Tibial nerve (tissue), 4 donors: Measurements from ENCODE around the gene MAML2. TPM values are rescaled to one million over a fixed set of nuclear protein-coding genes. Genes with fewer than 3 reads are reported as not detected.

ENCODE experiments used
- DNase-seq, 2 donors: peaks; one replicate each; pipeline ENCODE4 v3.0.0-alpha.2; 2019; ENCODE audit warnings: low spot score in 2 of 2
- H3K27ac ChIP-seq, 4 donors: fragments of 200-600 bp; sonication (generic) in 3 of 4; one replicate each; pipeline ENCODE4 v1.5.1; 2017 to 2019; ENCODE audit warnings: mild to moderate bottlenecking in 1 of 4
- H3K27me3 ChIP-seq, 2 donors: fragments of 200-600 bp; sonication (generic) in 1 of 2; one replicate each; pipeline versions ENCODE4 v1.5.1 to v1.6.0; 2017 to 2019
- H3K36me3 ChIP-seq, 3 donors: fragments of 200-600 bp; sonication (generic); one replicate each; pipeline ENCODE4 v1.5.1; 2018 to 2019
- H3K4me1 ChIP-seq, 4 donors: fragments of 200-600 bp; sonication (generic) in 3 of 4; one replicate each; pipeline ENCODE4 v1.5.1; 2017 to 2019
- H3K4me3 ChIP-seq, 4 donors: fragments of 200-600 bp; sonication (generic) in 3 of 4; one replicate each; pipeline ENCODE4 v1.5.1; 2017 to 2019; ENCODE audit warnings: mild to moderate bottlenecking in 1 of 4, moderate library complexity in 1 of 4
- H3K9me3 ChIP-seq, 4 donors: fragments of 200-600 bp; sonication (generic) in 3 of 4; one replicate each; pipeline ENCODE4 v1.5.1; 2017 to 2019
- EP300 ChIP-seq, 2 donors: sonication (generic); formaldehyde crosslinking; IDR thresholded peaks; one replicate each; pipeline ENCODE4 v1.6.1; 2017; ENCODE audit warnings: antibody characterized with exemption in 2 of 2, mild to moderate bottlenecking in 1 of 2
- POLR2A ChIP-seq, 2 donors: fragments of 450-650 bp; IDR thresholded peaks; one replicate each; pipeline ENCODE4 v1.6.1; 2017; ENCODE audit warnings: antibody characterized with exemption in 2 of 2, mild to moderate bottlenecking in 2 of 2, moderate library complexity in 2 of 2
- WGBS, 2 donors: methylation state at CpG; one replicate each; pipeline ENCODE4 v1.1.5; 2018; 5-methylcytosine and 5-hydroxymethylcytosine counted together
- total RNA-seq, 4 donors: library from RNA; depleted of rRNA; stranded (reverse); fragments of >200 nt; gene quantifications; one replicate each; pipeline ENCODE4 v1.1.0, GENCODE V29; 2016
- TF ChIP-seq, protein P1 (sequence below), 5 experiments: fragments of 200-600 bp in 3 of 5; fragments of 450-650 bp in 2 of 5; sonication (generic) in 3 of 5; IDR thresholded peaks; one replicate each; pipeline ENCODE4 v1.5.1; 2016 to 2019; ENCODE audit warnings: antibody characterized with exemption in 5 of 5, mild to moderate bottlenecking in 3 of 5, moderate library complexity in 2 of 5

MAML2 gene
- total RNA-seq, 4 donors from 2014 or later, result 20.5 to 38.4 (median 27.9) TPM

DNA sequence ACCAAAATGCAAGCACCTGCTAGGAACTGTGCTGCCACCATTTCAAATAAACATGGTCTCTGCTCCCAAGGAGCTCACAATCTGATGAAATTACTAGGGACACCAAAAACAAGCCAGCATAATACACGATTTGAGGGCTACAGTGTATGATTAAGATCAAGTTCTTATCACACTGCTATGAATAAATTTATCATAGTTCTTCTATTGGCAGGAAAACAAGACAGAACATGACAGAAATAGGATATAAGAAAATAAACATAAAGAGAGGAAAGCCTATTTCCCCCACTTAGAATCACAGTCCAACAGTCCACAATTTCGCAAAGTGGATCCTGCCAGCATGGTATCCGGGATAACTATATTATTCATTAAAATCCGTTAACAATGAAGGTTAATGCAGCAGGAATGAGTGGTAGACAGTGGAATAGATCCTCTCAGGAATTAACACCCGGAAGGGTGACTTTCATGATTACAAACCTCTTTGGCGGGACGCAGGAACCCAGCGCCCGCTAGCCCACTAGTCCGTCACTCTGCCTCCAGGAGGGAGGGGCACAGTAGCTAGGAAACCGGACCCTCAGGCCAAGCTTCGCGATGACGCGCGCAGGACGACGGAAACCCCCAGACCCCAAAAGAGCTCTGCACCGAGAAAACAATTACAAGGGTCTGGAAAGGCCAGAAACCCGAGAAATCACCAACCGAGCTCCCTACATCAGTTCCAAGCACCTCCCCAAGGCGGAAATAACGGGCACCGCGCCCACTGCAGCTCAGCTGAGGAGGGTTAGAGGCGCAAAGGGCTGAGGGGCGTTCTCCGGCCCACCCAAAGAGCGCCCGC is 46.1 kb upstream of the MAML2 start:
- 0 to 1% methylated on average over 19 to 30 of the region's 30 CpGs for WGBS, 2 donors
- peaks cover 0 to 56% (median 7%) of the 10 kb centered on the region in 4 donors for H3K4me1 ChIP-seq
- H3K36me3 ChIP-seq, result no peaks in the 10 kb centered on the region
- no peak for DNase-seq
- TF ChIP-seq, protein P1, sequence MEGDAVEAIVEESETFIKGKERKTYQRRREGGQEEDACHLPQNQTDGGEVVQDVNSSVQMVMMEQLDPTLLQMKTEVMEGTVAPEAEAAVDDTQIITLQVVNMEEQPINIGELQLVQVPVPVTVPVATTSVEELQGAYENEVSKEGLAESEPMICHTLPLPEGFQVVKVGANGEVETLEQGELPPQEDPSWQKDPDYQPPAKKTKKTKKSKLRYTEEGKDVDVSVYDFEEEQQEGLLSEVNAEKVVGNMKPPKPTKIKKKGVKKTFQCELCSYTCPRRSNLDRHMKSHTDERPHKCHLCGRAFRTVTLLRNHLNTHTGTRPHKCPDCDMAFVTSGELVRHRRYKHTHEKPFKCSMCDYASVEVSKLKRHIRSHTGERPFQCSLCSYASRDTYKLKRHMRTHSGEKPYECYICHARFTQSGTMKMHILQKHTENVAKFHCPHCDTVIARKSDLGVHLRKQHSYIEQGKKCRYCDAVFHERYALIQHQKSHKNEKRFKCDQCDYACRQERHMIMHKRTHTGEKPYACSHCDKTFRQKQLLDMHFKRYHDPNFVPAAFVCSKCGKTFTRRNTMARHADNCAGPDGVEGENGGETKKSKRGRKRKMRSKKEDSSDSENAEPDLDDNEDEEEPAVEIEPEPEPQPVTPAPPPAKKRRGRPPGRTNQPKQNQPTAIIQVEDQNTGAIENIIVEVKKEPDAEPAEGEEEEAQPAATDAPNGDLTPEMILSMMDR (IDR thresholded peaks at IDR 0.05), result no peak
- no peak for TF ChIP-seq EP300 (IDR thresholded peaks at IDR 0.05)
- TF ChIP-seq POLR2A (IDR thresholded peaks at IDR 0.05), result no peak
- H3K4me3 ChIP-seq, result peak overlapping the region; percentile 78 to 87 (median 82)
- peak overlapping the region; percentile 85 to 93 (median 89) for H3K27ac ChIP-seq
- no peaks in the 10 kb centered on the region for H3K9me3 ChIP-seq
- H3K27me3 ChIP-seq, result no peaks in the 10 kb centered on the region

DNA sequence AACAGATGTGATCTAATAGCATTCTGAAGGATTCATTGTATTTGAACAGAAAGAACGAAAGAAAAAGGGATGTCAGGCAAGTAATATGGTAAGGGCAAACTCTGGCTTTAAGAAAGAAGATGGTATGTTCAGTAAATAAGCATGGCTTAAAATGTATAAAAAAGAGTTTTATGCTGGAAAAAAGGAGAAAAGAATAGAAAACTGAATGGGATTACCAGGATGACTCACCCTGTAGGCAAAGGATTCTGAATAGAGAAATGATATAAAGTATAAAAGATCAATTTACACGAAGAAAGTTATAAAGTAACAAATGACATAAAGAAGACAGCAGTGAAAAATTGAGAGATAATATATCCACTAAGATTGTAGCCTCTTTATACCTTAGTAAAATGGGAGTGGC is 42.2 kb upstream of the MAML2 start:
- Histone ChIP-seq H3K4me1 (peaks cover 0 to 25% (median 3%) of the 10 kb centered on the region in 4 donors), H3K27me3 (no peaks in the 10 kb centered on the region), H3K36me3 (peaks cover 0 to 25% (median 0%) of the 10 kb centered on the region in 3 donors), H3K9me3 (no peaks in the 10 kb centered on the region), H3K27ac (no peak overlapping the region), H3K4me3 (no peak overlapping the region)
- 78 to 83% methylated on average over 2 of the region's 2 CpGs for WGBS, 2 donors
- TF ChIP-seq, protein P1 (IDR thresholded peaks at IDR 0.05), result no peak
- TF ChIP-seq EP300 (IDR thresholded peaks at IDR 0.05) (no peak), POLR2A (IDR thresholded peaks at IDR 0.05) (no peak)
- no peak for DNase-seq

DNA sequence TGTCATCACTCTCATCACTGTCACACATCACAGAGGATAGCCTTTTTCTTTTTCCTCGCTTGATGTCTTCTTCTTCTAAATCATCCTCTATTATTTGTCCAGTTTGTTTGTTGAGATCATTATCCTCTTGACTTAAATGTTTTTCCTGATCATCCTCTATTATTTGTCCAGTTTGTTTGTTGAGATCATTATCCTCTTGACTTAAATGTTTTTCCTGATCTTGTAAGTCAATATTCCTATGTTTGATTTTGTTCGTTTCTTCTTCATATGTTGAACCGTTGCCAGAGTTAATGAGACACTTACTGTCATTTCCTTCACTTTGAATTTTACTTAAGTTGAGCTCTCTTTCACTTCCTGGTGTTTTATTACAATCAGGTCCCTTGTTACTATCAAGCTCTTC is 41.2 kb upstream of the MAML2 start:
- H3K4me1 ChIP-seq, result peaks cover 0 to 25% (median 3%) of the 10 kb centered on the region in 4 donors
- TF ChIP-seq, protein P1 (IDR thresholded peaks at IDR 0.05), result no peak
- TF ChIP-seq POLR2A (IDR thresholded peaks at IDR 0.05) (no peak), EP300 (IDR thresholded peaks at IDR 0.05) (no peak)
- H3K9me3 ChIP-seq, result no peaks in the 10 kb centered on the region
- H3K27me3 ChIP-seq, result no peaks in the 10 kb centered on the region
- no peak for DNase-seq
- peaks cover 0 to 25% (median 0%) of the 10 kb centered on the region in 3 donors for H3K36me3 ChIP-seq
- H3K4me3 ChIP-seq, result no peak overlapping the region
- H3K27ac ChIP-seq, result no peak overlapping the region
- WGBS, 2 donors, result 79 to 84% methylated on average over 3 of the region's 3 CpGs

- no peak for DNase-seq
- TF ChIP-seq POLR2A (IDR thresholded peaks at IDR 0.05) (no peak), EP300 (IDR thresholded peaks at IDR 0.05) (no peak)
- TF ChIP-seq, protein P1 (IDR thresholded peaks at IDR 0.05), result no peak
- no peak overlapping the region for H3K4me3 ChIP-seq
- H3K27me3 ChIP-seq, result no peaks in the 10 kb centered on the region
- H3K27ac ChIP-seq, result no peak overlapping the region
- H3K9me3 ChIP-seq, result no peaks in the 10 kb centered on the region
- 89 to 93% methylated on average over 1 of the region's 1 CpG for WGBS, 2 donors
- peaks cover 0 to 28% (median 0%) of the 10 kb centered on the region in 3 donors for H3K36me3 ChIP-seq
- H3K4me1 ChIP-seq, result no peaks in the 10 kb centered on the region
Observed at GRCh38 chr11:96376796-96377195, 33.8 kb upstream of the MAML2 start.

DNA sequence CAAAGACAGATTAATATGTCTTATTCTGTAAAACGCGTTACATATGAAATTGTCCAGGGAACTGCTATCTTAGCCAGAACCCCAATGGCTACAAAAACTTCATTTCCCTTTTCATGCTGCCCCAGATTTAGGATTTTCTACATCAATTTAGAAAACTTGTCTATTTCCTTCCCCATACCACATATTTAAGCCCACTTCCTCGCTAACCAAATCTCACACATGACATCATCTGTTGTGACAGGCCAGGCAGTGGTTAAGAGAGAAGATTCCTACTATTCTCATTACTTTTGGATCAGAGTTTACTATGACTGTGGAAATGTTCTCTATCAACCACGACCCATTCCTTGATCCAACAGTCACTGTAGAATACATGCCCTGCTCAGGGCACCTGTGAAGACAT is 30.8 kb upstream of the MAML2 start:
- H3K27me3 ChIP-seq, result no peaks in the 10 kb centered on the region
- H3K36me3 ChIP-seq, result peaks cover 0 to 44% (median 0%) of the 10 kb centered on the region in 3 donors
- no peak overlapping the region for H3K4me3 ChIP-seq
- WGBS, 2 donors, result 87 to 91% methylated on average over 4 of the region's 4 CpGs
- no peak for DNase-seq
- H3K27ac ChIP-seq, result no peak overlapping the region
- H3K9me3 ChIP-seq, result no peaks in the 10 kb centered on the region
- TF ChIP-seq POLR2A (IDR thresholded peaks at IDR 0.05) (no peak), EP300 (IDR thresholded peaks at IDR 0.05) (no peak)
- TF ChIP-seq, protein P1 (IDR thresholded peaks at IDR 0.05), result no peak
- no peaks in the 10 kb centered on the region for H3K4me1 ChIP-seq
